IPS DF 19.7 (cell line): ENCODE results near the gene RNF126.
"Not testable (repeated sequence)": the region's sequence is repeated elsewhere in the genome, so short reads cannot be mapped to it uniquely, and the experiment has no call there.

ENCODE experiments used
- DNase-seq: peaks from one replicate; pipeline ENCODE4 v3.0.0-alpha.2; 2013; ENCODE audit warnings: low read depth, low spot score

The RNF126 gene

GRCh38 chr19:686589-687297, 23.7 kb upstream of the RNF126 start:
- DNase-seq = no peak

- DNase-seq = no peak
These were observed 22.5 kb upstream of the RNF126 start for GRCh38 chr19:685454-685931.

- no peak for DNase-seq
These were observed 19.8 kb upstream of the RNF126 start for GRCh38 chr19:682678-683320.

GRCh38 chr19:681029-682019, 18.3 kb upstream of the RNF126 start:
- DNase-seq = no peak

- no peak for DNase-seq
These were observed 17.4 kb upstream of the RNF126 start for GRCh38 chr19:680287-681028.

- no peak for DNase-seq
These were observed 16.6 kb upstream of the RNF126 start for GRCh38 chr19:679418-680286.

- DNase-seq = no peak
These were observed 15.9 kb upstream of the RNF126 start for GRCh38 chr19:678791-679388.

GRCh38 chr19:677601-678436, 14.8 kb upstream of the RNF126 start:
- DNase-seq = no peak

- DNase-seq = no peak
These were observed 14.2 kb upstream of the RNF126 start for GRCh38 chr19:677201-677600.

GRCh38 chr19:676339-677105, 13.5 kb upstream of the RNF126 start, which contains the start of gene FSTL3:
FSTL3 (plus strand) TSS chr19:676392; CDS start chr19:676424, 32 bp downstream.
- DNase-seq = no peak

- no peak for DNase-seq
These were observed 13.0 kb upstream of the RNF126 start for GRCh38 chr19:676007-676338.

- no peak for DNase-seq
These were observed 11.5 kb upstream of the RNF126 start for GRCh38 chr19:674282-675151.

GRCh38 chr19:670609-671075, 7.6 kb upstream of the RNF126 start:
- no peak for DNase-seq

GRCh38 chr19:668675-669434, 5.8 kb upstream of the RNF126 start:
- DNase-seq = not testable (repeated sequence)

- not testable (repeated sequence) for DNase-seq
These were observed 4.1 kb upstream of the RNF126 start for GRCh38 chr19:666985-667573.

GRCh38 chr19:664913-665443, 2.0 kb upstream of the RNF126 start:
- DNase-seq = peak; percentile 50
